Colonic mucosa (tissue), 4 donors: ENCODE results near the gene GBP2. TPM values are rescaled to one million over a fixed set of nuclear protein-coding genes. Genes with fewer than 3 reads are reported as not detected.

ENCODE experiments used
- DNase-seq: peaks from one replicate; pipeline ENCODE4 v3.0.0-alpha.2; 2020
- H3K27ac ChIP-seq: fragments of 200-600 bp; one replicate; pipeline ENCODE4 v1.8.0; 2021
- H3K27me3 ChIP-seq: fragments of 200-600 bp; one replicate; pipeline ENCODE4 v1.8.0; 2021
- H3K36me3 ChIP-seq: fragments of 200-600 bp; one replicate; pipeline ENCODE4 v1.8.0; 2021
- H3K4me1 ChIP-seq: fragments of 200-600 bp; one replicate; pipeline ENCODE4 v1.8.0; 2021; ENCODE audit warnings: mild to moderate bottlenecking
- H3K4me3 ChIP-seq: fragments of 200-600 bp; one replicate; pipeline ENCODE4 v1.8.0; 2021
- H3K9ac ChIP-seq, 2 donors: one replicate each; pipeline ENCODE4 v1.7.0; 2013; ENCODE audit warnings: control low read depth in 2 of 2, low read depth in 2 of 2, low read length in 2 of 2
- H3K9me3 ChIP-seq: fragments of 200-600 bp; one replicate; pipeline ENCODE4 v1.8.0; 2021
- intact Hi-C: fragments of 100-400 bp; cut with DNase I; formaldehyde crosslinking; loops from one replicate; pipeline ENCODE4 v1.14.1; 2022
- total RNA-seq, 2 donors: library from RNA; stranded (reverse); fragmentation: NEBNext Ultra II Directional in 1 of 2; extraction: Animal tissue kit (Norgen Biotek cat#: 25700) in 1 of 2; gene quantifications; one replicate each; pipeline ENCODE4 v1.2.1, GENCODE V29; 2021
- TF ChIP-seq, protein P1 (sequence below): fragments of 200-600 bp; IDR thresholded peaks from one replicate; pipeline ENCODE4 v1.8.0; 2022; ENCODE audit warnings: antibody characterized with exemption, mild to moderate bottlenecking
- donor health status: healthy.
- donor health status: DM: no; HTN: no; CAD: no.
- donor health status: DM: no; HTN: no; CAD: no.

Gene GBP2
- total RNA-seq, 2 donors from 2014 or later = 20.1 to 81.0 TPM

DNA sequence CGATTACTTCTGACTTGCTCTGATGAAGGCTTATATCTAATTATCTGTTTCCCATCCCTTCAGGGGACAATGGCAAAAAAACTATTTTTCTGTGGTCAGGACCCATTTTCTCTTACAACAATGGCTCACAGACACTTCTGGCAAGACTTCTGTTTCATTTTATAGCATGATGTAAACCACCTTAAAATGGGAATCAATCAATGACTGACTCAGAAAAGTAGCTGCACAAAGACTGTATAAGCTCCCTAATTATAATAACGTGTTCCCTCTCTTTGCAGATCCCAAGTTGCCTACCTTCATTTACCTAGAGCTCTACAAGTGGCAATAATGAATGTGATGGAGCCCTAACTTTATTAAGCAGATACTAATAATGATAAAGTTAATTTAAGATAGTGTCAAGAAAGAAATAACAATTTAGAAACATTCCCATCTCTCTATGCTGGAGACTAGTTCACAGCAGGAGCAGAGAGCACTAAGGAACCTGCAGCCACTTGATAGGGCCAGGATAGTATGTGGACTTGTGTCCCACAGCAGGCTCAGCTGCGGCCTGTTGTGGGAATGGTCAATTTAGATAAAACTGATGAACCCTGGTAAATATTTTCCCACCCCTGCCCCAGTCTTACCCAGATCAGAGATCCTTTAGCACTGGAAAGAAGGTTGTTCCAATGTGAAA lies 538 bp downstream of the GBP2 start:
- no peaks in the 10 kb centered on the region for H3K27me3 ChIP-seq
- peaks cover 3% of the 10 kb centered on the region for H3K4me1 ChIP-seq
- H3K9me3 ChIP-seq = no peaks in the 10 kb centered on the region
- peak overlapping the region; percentile 46 for H3K4me3 ChIP-seq
- DNase-seq = peak; percentile 33
- intact Hi-C loops = no loop called here
- H3K36me3 ChIP-seq = no peaks in the 10 kb centered on the region
- peak overlapping the region; percentile 90 for H3K27ac ChIP-seq
- TF ChIP-seq, protein P1, sequence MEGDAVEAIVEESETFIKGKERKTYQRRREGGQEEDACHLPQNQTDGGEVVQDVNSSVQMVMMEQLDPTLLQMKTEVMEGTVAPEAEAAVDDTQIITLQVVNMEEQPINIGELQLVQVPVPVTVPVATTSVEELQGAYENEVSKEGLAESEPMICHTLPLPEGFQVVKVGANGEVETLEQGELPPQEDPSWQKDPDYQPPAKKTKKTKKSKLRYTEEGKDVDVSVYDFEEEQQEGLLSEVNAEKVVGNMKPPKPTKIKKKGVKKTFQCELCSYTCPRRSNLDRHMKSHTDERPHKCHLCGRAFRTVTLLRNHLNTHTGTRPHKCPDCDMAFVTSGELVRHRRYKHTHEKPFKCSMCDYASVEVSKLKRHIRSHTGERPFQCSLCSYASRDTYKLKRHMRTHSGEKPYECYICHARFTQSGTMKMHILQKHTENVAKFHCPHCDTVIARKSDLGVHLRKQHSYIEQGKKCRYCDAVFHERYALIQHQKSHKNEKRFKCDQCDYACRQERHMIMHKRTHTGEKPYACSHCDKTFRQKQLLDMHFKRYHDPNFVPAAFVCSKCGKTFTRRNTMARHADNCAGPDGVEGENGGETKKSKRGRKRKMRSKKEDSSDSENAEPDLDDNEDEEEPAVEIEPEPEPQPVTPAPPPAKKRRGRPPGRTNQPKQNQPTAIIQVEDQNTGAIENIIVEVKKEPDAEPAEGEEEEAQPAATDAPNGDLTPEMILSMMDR = no peak
- H3K9ac ChIP-seq = peak overlapping the region; percentile 48 to 91

DNA sequence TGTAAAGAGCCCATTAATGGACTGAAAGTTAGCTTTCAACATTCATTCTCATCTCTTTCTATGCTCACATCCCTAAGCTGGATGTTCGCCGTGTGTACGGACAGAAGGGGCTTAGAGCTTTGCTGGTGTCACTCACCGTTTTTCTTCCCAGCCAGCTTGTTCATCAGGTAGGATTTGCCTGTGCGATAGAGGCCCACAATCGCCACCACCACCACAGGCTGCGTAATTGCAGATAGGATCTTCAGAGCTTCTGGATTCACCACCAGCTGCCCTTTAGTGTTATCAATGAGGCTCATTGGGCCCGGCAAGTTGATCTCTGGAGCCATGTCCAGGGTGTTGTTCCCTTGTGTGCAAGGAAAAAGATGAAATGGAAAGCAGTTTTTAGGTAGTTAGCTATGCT lies 4.3 kb downstream of the GBP2 start:
- no peaks in the 10 kb centered on the region for H3K9me3 ChIP-seq
- peaks cover 7% of the 10 kb centered on the region for H3K36me3 ChIP-seq
- H3K27me3 ChIP-seq = no peaks in the 10 kb centered on the region
- no peaks in the 10 kb centered on the region for H3K4me1 ChIP-seq
- H3K9ac ChIP-seq = no peak overlapping the region
- H3K4me3 ChIP-seq = no peak overlapping the region
- intact Hi-C loops = no loop called here
- TF ChIP-seq, protein P1 = no peak
- no peak for DNase-seq
- no peak overlapping the region for H3K27ac ChIP-seq

DNA sequence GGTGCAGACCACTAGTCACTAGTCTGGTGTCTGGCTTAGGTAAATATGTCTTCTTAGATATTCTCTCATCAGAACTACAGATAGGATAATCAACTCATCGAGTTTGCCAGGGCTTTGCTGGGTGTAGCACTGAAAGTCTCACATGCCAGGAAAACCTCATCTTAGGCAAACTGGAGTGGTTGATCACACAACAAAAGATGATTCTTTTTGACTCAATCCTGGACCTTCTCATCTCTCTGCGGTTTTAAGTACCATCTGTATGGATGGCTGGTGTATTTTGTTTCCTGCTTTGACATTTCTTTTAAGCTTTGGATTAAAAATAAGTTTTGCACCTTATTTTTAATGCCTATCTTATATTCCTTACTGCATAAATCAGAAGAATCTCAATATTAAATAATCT lies 11.3 kb downstream of the GBP2 start:
- TF ChIP-seq, protein P1 = no peak
- Histone ChIP-seq H3K4me1 (no peaks in the 10 kb centered on the region), H3K27me3 (no peaks in the 10 kb centered on the region), H3K9ac (no peak overlapping the region), H3K27ac (no peak overlapping the region), H3K4me3 (no peak overlapping the region), H3K9me3 (no peaks in the 10 kb centered on the region), H3K36me3 (peaks cover 24% of the 10 kb centered on the region)
- intact Hi-C loops = loop anchor here (10.0 kb wide), 1 partner anchor 100 kb away; no protein-coding TSS in a partner anchor
- DNase-seq = no peak

DNA sequence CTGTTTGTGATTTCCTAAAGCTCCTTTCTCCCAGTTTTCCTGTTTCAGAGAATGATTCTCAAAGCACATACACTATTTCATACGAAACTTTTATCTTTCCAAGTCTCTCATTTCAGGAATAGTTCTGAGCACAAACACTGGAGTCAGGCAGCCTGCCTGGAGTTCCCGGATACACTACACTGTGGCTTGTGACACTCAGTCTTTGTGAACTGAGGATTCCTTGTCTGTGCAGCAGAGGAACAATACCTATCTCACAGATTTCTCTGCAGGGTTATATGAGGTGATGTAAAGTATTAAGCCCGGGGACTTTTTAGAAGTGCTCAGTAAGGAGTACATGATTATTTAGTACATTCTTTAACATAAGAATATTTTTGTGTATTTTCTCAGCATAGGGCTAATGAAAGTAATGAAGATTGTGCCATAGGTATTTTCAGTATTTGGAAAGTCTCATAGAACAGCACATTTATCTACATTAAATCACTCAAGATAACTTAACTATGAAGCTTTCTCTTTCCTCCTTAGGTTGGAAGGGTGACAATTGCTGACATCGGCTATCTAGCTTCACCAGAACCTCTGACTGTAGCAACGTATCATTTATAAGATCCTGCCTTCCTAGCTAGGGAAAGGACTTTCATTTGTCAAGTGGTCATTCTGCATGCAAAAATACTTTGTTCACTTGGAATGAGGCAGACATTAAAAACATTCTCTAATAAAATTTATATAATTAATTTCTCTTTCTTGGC lies 12.9 kb downstream of the GBP2 start:
- TF ChIP-seq, protein P1 = no peak
- Histone ChIP-seq H3K36me3 (peaks cover 31% of the 10 kb centered on the region), H3K9ac (no peak overlapping the region), H3K27me3 (no peaks in the 10 kb centered on the region), H3K4me1 (no peaks in the 10 kb centered on the region), H3K27ac (no peak overlapping the region), H3K9me3 (no peaks in the 10 kb centered on the region), H3K4me3 (no peak overlapping the region)
- no peak for DNase-seq
- intact Hi-C loops = loop anchor here (10.0 kb wide), 1 partner anchor 98 kb away; no protein-coding TSS in a partner anchor

GRCh38 chr1:89104687-89105086 lies 21.2 kb downstream of the GBP2 start:
- no peak for DNase-seq
- intact Hi-C loops = no loop called here
- H3K36me3 ChIP-seq = peaks cover 7% of the 10 kb centered on the region
- no peaks in the 10 kb centered on the region for H3K4me1 ChIP-seq
- no peaks in the 10 kb centered on the region for H3K9me3 ChIP-seq
- H3K27ac ChIP-seq = no peak overlapping the region
- H3K4me3 ChIP-seq = no peak overlapping the region
- no peak overlapping the region for H3K9ac ChIP-seq
- TF ChIP-seq, protein P1 = no peak
- H3K27me3 ChIP-seq = no peaks in the 10 kb centered on the region
